Endometrium (tissue), 2 donors: Measurements from ENCODE around the gene LAD1.

ENCODE experiments used
- FAIRE-seq: peaks from 2 replicates; lab custom pipeline; 2012; peaks lifted over from hg19 to GRCh38; lab: Jason Lieb, UNC
- donor health status: control.
- donor health status: control.

Gene LAD1

GRCh38 chr1:201419256-201419655, 20.1 kb upstream of the LAD1 start:
- FAIRE-seq, result no peak

DNA sequence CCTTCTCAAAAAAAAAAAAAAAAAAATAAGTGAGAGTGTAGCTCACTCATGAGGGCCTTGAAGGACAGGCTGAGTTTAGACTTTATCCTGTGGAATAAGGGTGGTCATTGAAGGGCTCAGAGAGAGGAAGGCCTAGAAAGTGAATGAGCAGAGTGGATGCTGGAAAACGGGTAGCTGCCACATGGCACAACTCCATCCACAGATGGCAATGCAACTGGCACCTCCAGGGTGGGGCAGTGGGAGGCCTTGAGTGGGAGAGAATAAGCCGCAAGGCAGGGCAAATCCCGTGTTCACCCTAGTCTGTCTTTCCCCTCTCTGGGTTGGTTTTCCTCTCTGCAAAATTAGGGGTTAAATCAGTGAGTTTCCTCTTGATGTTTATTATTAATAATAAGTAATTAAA, 19.3 kb upstream of the LAD1 start:
- no peak for FAIRE-seq

GRCh38 chr1:201414051-201414738, 15.1 kb upstream of the LAD1 start:
- FAIRE-seq, result no peak

- FAIRE-seq, result no peak
Observed at GRCh38 chr1:201411292-201411691, 12.2 kb upstream of the LAD1 start.

GRCh38 chr1:201409440-201409839, 10.3 kb upstream of the LAD1 start:
- no peak for FAIRE-seq

DNA sequence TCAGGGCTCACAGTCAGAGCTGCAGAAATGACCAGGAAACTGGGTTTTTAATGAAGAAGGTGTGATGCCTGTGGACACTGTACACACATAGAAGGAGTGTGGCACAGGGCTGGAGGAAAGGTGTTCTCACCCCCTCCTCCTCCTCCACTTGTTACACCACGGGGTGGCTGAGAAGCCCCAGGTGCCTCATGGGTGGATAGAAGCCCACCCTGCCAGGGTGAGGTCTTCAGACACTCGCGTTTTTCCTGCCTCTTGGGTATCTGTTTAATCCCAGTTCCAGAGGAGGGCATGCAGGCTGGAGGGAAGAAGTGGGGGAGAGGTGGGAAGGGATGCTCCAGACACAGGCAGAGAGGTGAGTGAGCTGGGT, 9.7 kb upstream of the LAD1 start:
- FAIRE-seq, result no peak

GRCh38 chr1:201408176-201408833, 9.2 kb upstream of the LAD1 start:
- FAIRE-seq, result no peak

DNA sequence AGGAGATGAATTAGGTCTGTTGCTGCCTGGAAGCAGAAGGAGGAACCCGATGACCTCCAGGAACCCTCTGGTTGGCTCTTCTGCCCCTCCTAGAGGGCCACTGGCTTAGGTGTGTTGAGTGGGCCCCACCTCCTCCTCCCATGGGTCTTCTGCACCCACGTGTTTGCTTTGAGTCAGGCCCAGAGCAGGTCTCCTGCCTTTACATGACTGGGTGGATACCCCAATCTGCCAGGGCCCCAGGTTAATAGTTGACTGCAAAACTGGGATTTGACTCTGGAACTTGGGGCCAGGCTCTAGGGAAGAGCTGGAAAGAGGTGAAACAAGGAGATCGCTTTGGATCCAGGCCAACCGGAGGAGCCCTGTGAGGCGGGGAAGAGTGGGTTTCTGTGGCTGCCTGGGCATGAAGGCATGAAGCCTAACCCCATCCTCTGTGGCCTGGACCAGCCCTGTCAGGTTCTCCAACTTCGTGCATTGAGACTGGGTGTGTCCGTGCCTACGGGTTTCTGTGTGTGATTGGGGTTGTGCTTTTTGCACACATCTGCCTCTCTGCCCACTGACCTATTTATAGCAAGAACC, 7.8 kb upstream of the LAD1 start:
- no peak for FAIRE-seq

DNA sequence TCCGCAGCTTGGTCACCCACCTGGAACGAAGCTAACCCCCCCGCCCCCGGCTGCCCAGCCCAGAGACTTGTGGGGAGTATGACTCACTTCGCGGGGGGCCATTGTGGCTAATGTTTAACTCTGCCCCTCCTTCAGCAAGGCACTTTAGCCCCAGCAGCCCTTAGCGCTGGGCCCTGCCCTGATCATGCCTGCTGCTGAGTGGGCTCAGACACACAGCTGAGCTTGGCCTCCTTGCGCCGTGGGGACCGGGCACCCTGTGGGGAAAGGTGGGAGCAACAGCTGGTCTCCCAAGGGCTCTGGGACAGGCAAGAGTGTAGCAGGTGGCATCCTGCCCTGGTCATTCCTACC, 6.3 kb upstream of the LAD1 start:
- no peak for FAIRE-seq

DNA sequence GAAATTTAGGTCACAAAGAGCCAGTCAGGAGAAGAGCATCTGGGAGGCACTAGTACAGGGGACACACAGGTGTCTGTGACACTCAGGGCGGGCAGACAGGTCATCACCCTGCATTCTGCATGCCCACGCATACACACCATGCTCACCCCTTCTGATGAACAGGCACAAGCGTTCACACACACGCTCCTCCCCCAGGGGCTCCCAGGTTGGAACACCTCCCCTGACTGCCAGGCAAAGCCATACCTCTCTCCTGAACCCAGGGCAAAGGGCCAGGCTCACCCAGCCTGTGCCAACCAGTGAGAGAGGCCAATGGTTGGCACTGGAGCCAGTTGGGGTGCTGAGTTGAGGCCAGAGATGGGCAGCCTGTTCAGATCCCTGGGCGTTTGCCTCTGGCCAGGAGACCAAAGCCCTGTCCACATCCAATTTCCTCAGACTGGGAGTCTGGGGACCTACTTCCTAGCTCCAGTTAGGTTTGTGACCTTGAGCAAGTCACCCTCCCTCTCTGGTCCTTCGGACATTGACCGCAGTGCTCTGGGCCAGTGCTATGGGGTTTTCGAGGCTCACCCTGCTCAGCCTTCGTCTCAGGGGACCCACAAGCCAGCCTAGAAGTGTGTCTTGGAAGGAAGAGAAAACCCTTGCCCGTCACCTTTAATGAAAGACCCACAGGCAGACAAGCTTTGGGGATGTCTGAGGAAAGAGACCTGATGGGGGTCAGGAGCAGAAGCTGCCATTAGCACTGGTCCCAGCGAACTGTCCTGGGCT, 5.8 kb upstream of the LAD1 start:
- no peak for FAIRE-seq

GRCh38 chr1:201404055-201404454, 4.9 kb upstream of the LAD1 start:
- FAIRE-seq, result no peak

DNA sequence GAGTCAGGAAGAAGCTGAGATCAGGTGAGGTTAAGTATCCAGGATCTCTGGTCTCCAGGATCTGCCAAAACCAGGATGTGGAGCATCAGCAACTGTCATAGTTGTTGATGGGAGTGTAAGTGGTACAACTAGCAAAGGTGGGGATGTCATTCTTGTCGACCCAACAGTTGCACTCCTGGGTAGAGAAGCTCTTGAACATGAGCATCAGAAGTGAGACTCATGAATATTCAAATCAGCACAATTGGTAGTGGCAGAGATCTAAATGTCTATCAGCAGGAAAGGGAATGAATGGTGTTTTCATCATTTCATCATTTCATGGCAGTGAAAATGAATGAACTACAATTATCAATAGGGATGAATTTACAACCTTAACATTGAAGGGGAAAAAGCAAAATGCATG, 4.2 kb upstream of the LAD1 start:
- no peak for FAIRE-seq

DNA sequence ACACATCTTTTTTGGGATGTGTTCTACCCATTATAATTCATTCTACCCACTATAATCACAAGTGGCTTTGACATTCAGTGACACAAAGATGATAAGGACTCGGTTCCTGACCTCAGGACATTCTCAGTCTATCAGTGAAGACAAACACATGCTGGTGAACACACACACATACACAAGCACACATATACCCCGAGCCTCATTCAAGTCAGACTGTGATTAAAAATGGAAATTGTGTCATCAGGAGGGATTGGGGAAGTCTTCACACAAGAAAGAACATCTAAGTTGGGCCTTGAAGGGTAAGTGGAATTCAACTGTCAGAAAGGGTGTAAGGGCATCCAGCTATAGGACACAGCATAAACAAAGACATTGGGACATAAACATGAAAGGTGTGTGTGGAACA, 2.6 kb upstream of the LAD1 start:
- FAIRE-seq, result no peak

- no peak for FAIRE-seq
Observed at GRCh38 chr1:201400852-201401230, 1.7 kb upstream of the LAD1 start.

DNA sequence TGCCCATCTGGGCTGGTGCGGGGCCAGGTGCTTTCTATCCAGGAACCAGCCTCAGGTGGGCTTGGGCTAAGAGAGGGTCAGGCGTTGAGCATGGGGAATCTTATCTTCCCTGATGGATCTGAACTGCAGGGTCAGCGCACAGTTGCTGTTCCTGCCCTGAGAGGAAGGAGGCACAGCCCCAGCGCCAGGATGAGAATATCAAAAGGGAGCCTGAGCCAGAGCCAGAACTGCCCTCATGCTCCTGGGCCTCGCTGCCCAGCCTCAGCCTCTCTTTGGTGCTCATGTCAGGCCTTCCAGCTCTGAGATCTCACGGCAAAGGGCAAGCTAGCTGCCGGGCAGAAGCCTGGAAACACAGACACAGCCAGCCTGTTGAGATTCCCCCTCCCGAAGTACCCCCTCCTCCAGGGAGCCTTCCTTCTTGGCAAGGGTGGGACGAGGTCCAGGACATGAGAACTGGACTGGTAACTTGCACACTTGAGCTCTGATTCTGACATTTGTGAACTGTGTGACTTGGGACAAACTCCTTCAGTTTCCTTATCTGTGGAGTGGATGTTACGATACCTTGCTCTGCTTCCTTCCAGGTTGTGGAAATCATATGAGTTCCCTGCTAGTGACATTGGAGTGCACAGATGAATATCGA, 1.2 kb upstream of the LAD1 start:
- FAIRE-seq, result no peak

- FAIRE-seq, result no peak
Observed at GRCh38 chr1:201399352-201400126, 415 bp upstream of the LAD1 start.

GRCh38 chr1:201397675-201398074, 1.4 kb downstream of the LAD1 start:
- FAIRE-seq, result no peak

DNA sequence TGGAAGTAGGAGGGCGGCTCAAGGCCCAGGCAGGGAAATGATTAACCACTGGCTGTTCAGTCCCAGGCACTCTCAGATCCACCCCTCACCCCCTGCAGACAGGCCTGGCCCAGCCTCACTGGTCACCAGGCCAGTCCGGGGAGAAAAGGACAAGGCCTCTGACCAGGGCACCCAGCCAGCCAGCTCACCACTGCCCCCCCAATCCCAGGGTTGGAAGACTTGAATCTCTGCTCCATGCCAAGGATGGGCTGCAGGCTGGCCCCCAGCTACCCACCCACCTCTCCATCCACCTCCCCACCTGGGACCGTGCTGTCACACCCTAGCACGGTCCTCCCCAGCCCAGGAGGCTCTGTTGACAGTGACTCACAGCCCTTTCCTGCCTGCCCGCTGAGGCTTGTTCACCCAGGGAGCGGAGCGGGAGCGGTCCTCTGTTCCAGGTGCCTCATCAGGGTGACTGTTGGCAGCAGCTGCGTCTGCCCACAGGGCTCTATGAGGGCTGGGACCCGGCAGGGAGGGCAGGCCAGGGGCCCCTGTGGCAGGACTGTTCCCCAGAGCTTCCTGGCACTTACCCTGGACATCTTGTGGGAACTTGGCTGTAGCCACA, 2.2 kb downstream of the LAD1 start:
- no peak for FAIRE-seq

DNA sequence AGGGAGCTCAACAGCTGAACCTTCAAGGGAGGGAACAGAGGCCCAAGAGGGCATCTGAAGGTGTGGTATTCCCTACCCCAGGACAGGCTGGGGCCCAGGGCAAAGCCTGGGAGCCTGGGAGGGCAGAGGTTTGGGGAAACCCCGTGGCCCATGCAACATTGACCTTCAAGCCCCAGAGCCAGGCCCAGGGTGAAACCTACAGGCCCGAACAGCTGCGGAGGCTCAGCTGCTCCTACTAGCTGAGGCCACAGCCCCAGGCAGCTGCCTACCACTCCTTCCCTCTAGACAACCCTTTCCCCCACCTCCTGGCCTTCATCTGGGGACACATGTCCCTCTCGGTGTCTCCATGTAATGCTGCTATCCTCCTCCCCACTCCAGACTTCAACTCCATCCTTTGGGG, 3.2 kb downstream of the LAD1 start:
- FAIRE-seq, result no peak

- no peak for FAIRE-seq
Observed at GRCh38 chr1:201394591-201394990, 4.5 kb downstream of the LAD1 start.

GRCh38 chr1:201393076-201393475, 6.0 kb downstream of the LAD1 start:
- FAIRE-seq, result no peak
